Muscle layer of colon (tissue), 2 donors: Measurements from ENCODE around the gene RAI1.

ENCODE experiments used
- H3K27ac ChIP-seq: one replicate; pipeline ENCODE4 v1.7.0; 2013; ENCODE audit warnings: low read depth, mild to moderate bottlenecking, low read length, moderate library complexity
- H3K27me3 ChIP-seq, 2 donors: one replicate each; pipeline ENCODE4 v1.7.0; 2013; ENCODE audit warnings: low read length in 2 of 2, mild to moderate bottlenecking in 2 of 2; ENCODE audit not compliant: insufficient read depth in 2 of 2, control insufficient read depth in 1 of 2
- H3K36me3 ChIP-seq: one replicate; pipeline ENCODE4 v1.7.0; 2013; ENCODE audit warnings: mild to moderate bottlenecking, low read length; ENCODE audit not compliant: insufficient read depth
- H3K4me1 ChIP-seq: one replicate; pipeline ENCODE4 v1.7.0; 2013; ENCODE audit warnings: mild to moderate bottlenecking, low read length; ENCODE audit not compliant: insufficient read depth
- H3K4me3 ChIP-seq, 2 donors: one replicate each; pipeline ENCODE4 v1.7.0; 2013; ENCODE audit warnings: low read length in 2 of 2, low read depth in 1 of 2, mild to moderate bottlenecking in 1 of 2, moderate library complexity in 1 of 2
- H3K9ac ChIP-seq: one replicate; pipeline ENCODE4 v1.7.0; 2013; ENCODE audit warnings: low read length
- H3K9me3 ChIP-seq: one replicate; pipeline ENCODE4 v1.7.0; 2013; ENCODE audit warnings: mild to moderate bottlenecking, low read length
- donor health status: abdominal sarcoma.
- donor health status: Adenocarcinoma of cecum.

Gene RAI1

DNA sequence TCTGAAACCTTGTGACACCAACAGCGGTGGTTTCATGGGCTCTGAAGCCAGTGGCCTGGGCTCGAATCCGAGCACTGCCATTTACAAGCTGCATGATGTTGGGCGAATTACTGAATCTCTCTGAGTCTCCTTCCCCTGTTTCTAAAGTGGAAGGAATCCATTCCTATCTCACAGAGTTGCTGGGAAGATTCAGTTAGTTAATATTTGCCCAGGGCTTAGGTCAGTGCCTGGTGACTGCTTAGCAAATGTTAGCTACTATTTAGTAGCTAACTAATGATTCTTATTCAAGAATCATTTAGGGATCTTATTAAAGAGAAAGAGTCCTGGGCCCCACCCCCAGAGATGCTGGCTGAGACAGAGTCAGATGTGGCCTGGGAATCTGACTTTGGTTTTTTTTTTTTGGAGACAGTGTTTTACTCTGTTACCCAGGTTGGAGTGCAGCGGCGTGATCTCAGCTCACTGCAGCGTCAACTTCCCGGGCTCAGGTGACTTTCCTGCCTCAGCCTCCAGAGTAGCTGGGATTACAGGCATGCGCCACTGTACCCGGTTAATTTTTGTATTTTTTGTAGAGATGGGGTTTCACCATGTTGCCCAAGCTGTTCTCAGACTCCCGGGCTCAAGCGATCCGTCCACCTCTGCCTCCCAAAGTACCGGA is 33.6 kb upstream of the RAI1 start:
- H3K9ac ChIP-seq = no peak overlapping the region
- no peaks in the 10 kb centered on the region for H3K4me1 ChIP-seq
- no peaks in the 10 kb centered on the region for H3K9me3 ChIP-seq
- H3K4me3 ChIP-seq = no peak overlapping the region
- no peak overlapping the region for H3K27ac ChIP-seq
- H3K36me3 ChIP-seq = no peaks in the 10 kb centered on the region
- H3K27me3 ChIP-seq = no peaks in the 10 kb centered on the region

DNA sequence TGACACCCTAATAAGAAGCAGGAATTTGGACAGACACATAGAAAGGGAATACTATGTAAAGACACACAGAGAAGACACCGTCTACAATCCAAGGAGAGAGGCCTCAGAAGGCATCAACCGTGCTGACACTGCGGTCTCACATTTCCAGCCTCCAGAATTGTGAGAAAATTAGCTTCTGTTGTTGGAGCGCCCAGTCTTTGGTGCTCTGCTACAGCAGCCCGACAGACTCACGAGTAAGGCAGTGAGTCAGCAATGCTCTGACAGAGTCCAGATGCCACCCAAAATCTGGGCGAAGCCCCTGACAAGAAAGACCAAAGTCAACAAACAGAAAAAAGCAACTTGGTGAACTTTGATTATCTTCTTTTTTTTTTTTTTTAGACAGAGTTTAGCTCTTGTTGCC is 32.5 kb upstream of the RAI1 start:
- Histone ChIP-seq H3K9me3 (no peaks in the 10 kb centered on the region), H3K4me3 (no peak overlapping the region), H3K27ac (no peak overlapping the region), H3K27me3 (no peaks in the 10 kb centered on the region), H3K9ac (no peak overlapping the region), H3K36me3 (no peaks in the 10 kb centered on the region), H3K4me1 (no peaks in the 10 kb centered on the region)

- Histone ChIP-seq H3K4me1 (no peaks in the 10 kb centered on the region), H3K4me3 (no peak overlapping the region), H3K27ac (no peak overlapping the region), H3K9me3 (no peaks in the 10 kb centered on the region), H3K36me3 (no peaks in the 10 kb centered on the region), H3K27me3 (no peaks in the 10 kb centered on the region), H3K9ac (no peak overlapping the region)
Observed at GRCh38 chr17:17650959-17651358, 30.3 kb upstream of the RAI1 start.

DNA sequence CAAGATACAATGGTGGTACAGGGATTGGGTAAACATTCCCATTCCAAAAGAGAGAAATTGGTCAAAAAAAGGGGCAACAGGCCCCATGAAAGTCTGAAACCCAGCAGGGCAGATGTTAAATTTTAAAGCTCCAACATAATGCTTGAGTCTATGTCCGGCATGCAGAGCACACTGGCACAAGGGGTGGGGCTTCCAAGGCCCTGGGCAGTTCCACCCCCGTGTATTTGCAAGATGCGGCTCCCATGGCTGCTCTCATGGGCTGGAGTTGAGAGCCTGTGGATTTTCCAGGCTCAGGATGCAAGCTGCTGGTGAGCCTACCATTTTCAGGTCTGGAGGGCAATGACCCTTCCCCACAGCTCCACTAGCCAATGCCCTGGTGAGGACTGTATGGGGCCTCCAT is 27.9 kb upstream of the RAI1 start:
- Histone ChIP-seq H3K36me3 (no peaks in the 10 kb centered on the region), H3K9me3 (no peaks in the 10 kb centered on the region), H3K27ac (no peak overlapping the region), H3K27me3 (no peaks in the 10 kb centered on the region), H3K4me3 (no peak overlapping the region), H3K9ac (no peak overlapping the region), H3K4me1 (no peaks in the 10 kb centered on the region)

- H3K27ac ChIP-seq = no peak overlapping the region
- peaks cover 6% of the 10 kb centered on the region for H3K4me1 ChIP-seq
Observed at GRCh38 chr17:17659340-17659739, 21.9 kb upstream of the RAI1 start.

DNA sequence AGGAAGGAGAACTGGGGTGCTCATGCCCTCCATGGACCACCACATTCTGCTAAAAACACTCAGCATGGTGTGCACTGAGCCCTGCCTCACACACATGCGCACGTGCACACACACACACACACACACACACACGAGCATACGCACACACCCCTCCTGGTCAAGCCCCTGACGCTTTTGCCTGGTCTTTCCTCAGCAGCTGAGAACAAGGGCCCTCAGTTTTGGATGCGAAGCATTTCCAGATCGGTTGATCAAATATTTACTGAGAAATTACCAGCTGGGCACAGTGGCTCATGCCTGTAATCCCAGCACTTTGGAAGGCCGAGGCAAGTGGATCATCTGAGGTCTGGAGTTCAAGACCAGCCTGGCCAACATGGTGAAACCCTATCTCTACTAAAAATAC is 20.1 kb upstream of the RAI1 start:
- Histone ChIP-seq H3K27ac (no peak overlapping the region), H3K4me1 (peaks cover 6% of the 10 kb centered on the region), H3K9ac (no peak overlapping the region), H3K27me3 (no peaks in the 10 kb centered on the region), H3K36me3 (no peaks in the 10 kb centered on the region), H3K4me3 (no peak overlapping the region), H3K9me3 (no peaks in the 10 kb centered on the region)

More at GRCh38 chr17:17659340-17659739, 21.9 kb upstream of the RAI1 start:
- Histone ChIP-seq H3K4me3 (no peak overlapping the region), H3K27me3 (no peaks in the 10 kb centered on the region), H3K9ac (no peak overlapping the region), H3K36me3 (no peaks in the 10 kb centered on the region), H3K9me3 (no peaks in the 10 kb centered on the region)

GRCh38 chr17:17661834-17662385 is 19.3 kb upstream of the RAI1 start:
- Histone ChIP-seq H3K36me3 (no peaks in the 10 kb centered on the region), H3K4me1 (peaks cover 6% of the 10 kb centered on the region), H3K27ac (no peak overlapping the region), H3K27me3 (no peaks in the 10 kb centered on the region), H3K9me3 (no peaks in the 10 kb centered on the region), H3K9ac (no peak overlapping the region), H3K4me3 (no peak overlapping the region)

- no peaks in the 10 kb centered on the region for H3K27me3 ChIP-seq
- H3K27ac ChIP-seq = no peak overlapping the region
- H3K4me1 ChIP-seq = peaks cover 6% of the 10 kb centered on the region
- no peaks in the 10 kb centered on the region for H3K36me3 ChIP-seq
- H3K9ac ChIP-seq = no peak overlapping the region
- no peak overlapping the region for H3K4me3 ChIP-seq
- no peaks in the 10 kb centered on the region for H3K9me3 ChIP-seq
Observed at GRCh38 chr17:17663160-17664063, 17.8 kb upstream of the RAI1 start.

- no peak overlapping the region for H3K4me3 ChIP-seq
- no peak overlapping the region for H3K9ac ChIP-seq
- no peak overlapping the region for H3K27ac ChIP-seq
- H3K9me3 ChIP-seq = no peaks in the 10 kb centered on the region
- H3K36me3 ChIP-seq = no peaks in the 10 kb centered on the region
- H3K27me3 ChIP-seq = no peaks in the 10 kb centered on the region
- peaks cover 6% of the 10 kb centered on the region for H3K4me1 ChIP-seq
Observed at GRCh38 chr17:17664064-17664452, 17.2 kb upstream of the RAI1 start.

- H3K27ac ChIP-seq = no peak overlapping the region
- no peaks in the 10 kb centered on the region for H3K36me3 ChIP-seq
- H3K27me3 ChIP-seq = no peaks in the 10 kb centered on the region
- no peak overlapping the region for H3K9ac ChIP-seq
- H3K9me3 ChIP-seq = no peaks in the 10 kb centered on the region
- H3K4me1 ChIP-seq = peaks cover 6% of the 10 kb centered on the region
- H3K4me3 ChIP-seq = no peak overlapping the region
Observed at GRCh38 chr17:17665255-17665654, 16.0 kb upstream of the RAI1 start.

DNA sequence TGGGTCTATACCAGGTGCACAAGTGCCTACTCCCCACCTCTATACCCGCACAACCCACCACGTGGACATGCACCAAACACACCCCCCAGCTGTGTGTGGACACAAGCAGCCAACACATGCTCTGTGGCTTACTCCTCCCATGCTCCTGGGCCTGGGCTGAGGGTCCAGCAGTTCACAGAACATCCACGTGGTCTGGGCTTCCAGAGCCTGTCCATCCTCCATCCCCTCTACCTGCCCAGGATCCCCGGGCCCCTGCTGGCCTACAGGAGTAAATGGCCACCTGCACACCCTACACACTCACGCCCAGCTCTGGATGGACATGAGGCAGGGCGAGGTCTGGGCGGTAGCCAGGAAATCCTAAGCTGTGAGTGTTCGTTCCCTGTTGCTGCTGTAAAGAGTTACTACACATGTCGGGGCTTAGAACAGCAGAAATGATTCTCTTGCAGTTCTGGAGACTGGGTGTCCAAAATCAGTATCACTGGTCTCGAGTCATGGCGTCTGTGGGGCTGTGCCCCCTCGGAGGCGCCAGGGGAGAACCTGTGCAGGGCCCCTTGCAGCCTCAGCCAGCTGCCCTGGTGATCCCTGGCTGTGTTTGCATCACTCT is 15.0 kb upstream of the RAI1 start:
- no peaks in the 10 kb centered on the region for H3K9me3 ChIP-seq
- H3K27me3 ChIP-seq = peaks cover 0 to 2% of the 10 kb centered on the region in 2 donors
- H3K4me3 ChIP-seq = no peak overlapping the region
- no peak overlapping the region for H3K27ac ChIP-seq
- H3K9ac ChIP-seq = no peak overlapping the region
- no peaks in the 10 kb centered on the region for H3K36me3 ChIP-seq
- H3K4me1 ChIP-seq = peaks cover 6% of the 10 kb centered on the region
